Astrocyte of the spinal cord (primary cell): Measurements from ENCODE around the gene CCDC91.

Source experiments
- DNase-seq: peaks from one replicate; pipeline ENCODE4 v3.0.0; 2011; ENCODE audit warnings: low read depth, low spot score
- H3K4me3 ChIP-seq: 2 replicates; pipeline ENCODE4 v1.5.1; 2011; ENCODE audit warnings: low read depth, mild to moderate bottlenecking, low read length, moderate library complexity
- CTCF ChIP-seq: IDR thresholded peaks from 2 replicates; pipeline ENCODE4 v1.5.1; 2012; ENCODE audit warnings: low read depth, mild to moderate bottlenecking, low read length, inconsistent platforms
- in situ Hi-C: cut with HindIII; loops from 2 replicates; pipeline ENCODE4 v1.10.0; 2017; ENCODE audit warnings: low sequenced_read_pairs

CCDC91 gene

GRCh38 chr12:28331130-28331529, 140.9 kb downstream of the CCDC91 start:
- DNase-seq: no peak
- in situ Hi-C loops: no loop called here
- TF ChIP-seq CTCF: no peak

GRCh38 chr12:28340261-28341045, 150.2 kb downstream of the CCDC91 start:
- H3K4me3 ChIP-seq: no peak overlapping the region
- no peak for TF ChIP-seq CTCF
- in situ Hi-C loops: no loop called here
- DNase-seq: peak; percentile 26

More at GRCh38 chr12:28331130-28331529, 140.9 kb downstream of the CCDC91 start:
- no peak overlapping the region for H3K4me3 ChIP-seq

GRCh38 chr12:28343713-28344112, 153.5 kb downstream of the CCDC91 start:
- in situ Hi-C loops: no loop called here
- no peak for DNase-seq

GRCh38 chr12:28346567-28346966, 156.3 kb downstream of the CCDC91 start:
- in situ Hi-C loops: no loop called here
- DNase-seq: no peak
- no peak overlapping the region for H3K4me3 ChIP-seq
- no peak for TF ChIP-seq CTCF

More at GRCh38 chr12:28343713-28344112, 153.5 kb downstream of the CCDC91 start:
- TF ChIP-seq CTCF: no peak
- H3K4me3 ChIP-seq: no peak overlapping the region

- in situ Hi-C loops: no loop called here
- DNase-seq: no peak
- no peak overlapping the region for H3K4me3 ChIP-seq
- TF ChIP-seq CTCF: no peak
Measured at GRCh38 chr12:28349196-28349595, 158.9 kb downstream of the CCDC91 start.

DNA sequence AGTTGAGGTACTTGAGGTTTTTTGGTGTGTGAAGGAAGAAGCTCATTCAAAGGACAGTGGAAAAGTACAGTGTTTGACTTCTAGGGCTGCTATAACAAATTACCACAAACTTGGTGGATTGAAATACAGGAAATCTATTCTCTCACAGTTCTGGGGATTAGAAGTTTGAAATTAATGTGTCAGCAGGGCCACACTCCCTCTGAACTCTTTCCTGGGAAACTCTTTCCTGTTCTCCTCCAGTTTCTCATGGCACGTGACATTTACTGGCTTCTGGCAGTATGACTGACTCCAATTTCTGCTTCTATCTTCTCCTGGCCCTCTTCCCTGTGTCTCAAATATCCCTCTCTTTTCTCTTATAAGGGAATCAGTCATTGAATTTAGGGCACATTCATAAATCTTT, 160.2 kb downstream of the CCDC91 start:
- in situ Hi-C loops: no loop called here
- TF ChIP-seq CTCF: no peak

DNA sequence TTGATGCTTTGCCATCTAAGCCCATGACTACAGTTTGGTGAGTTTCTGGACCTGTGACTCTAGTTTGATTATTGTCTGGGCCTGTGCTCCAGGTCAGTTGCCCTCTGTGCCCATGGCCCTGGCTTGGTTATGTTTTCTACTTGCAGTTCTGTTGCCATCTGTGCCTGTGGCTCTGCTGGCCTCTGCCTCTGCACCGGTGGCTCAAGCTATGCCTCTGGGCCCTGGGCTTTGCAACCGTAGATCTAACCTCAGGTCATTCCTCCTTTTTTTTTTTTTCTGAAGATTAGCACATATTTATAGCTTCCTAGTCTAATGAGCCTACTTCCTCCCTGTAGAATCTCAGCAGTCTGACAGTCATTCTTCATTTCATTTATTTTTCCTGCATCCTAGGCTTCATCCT, 161.2 kb downstream of the CCDC91 start:
- no peak overlapping the region for H3K4me3 ChIP-seq
- no peak for DNase-seq
- in situ Hi-C loops: no loop called here
- no peak for TF ChIP-seq CTCF

More for the DNA sequence above, 160.2 kb downstream of the CCDC91 start:
- H3K4me3 ChIP-seq: no peak overlapping the region
- DNase-seq: no peak
